Heart right ventricle (tissue), 16 donors: ENCODE measurements around the gene C1orf167. TPM values are rescaled to one million over a fixed set of nuclear protein-coding genes. Genes with fewer than 3 reads are reported as not detected.

Source experiments
- ATAC-seq, 8 donors: fragments of 200-7000 bp; cut with Tn5 transposase; one replicate each; pipeline ENCODE4 v1.9.1; 2020; ENCODE audit warnings: mild to moderate bottlenecking in 8 of 8, moderate library complexity in 8 of 8, moderate number of reproducible peaks in 1 of 8
- DNase-seq, 2 donors: peaks; one replicate each; pipeline ENCODE4 v3.0.0-alpha.2; 2020
- H3K27ac ChIP-seq, 10 donors: fragments of 200-600 bp; sonication (generic) in 2 of 10; one replicate each; pipeline versions ENCODE4 v1.5.0 to v1.8.0; 2020 to 2022; ENCODE audit warnings: mild to moderate bottlenecking in 3 of 10
- H3K27me3 ChIP-seq, 7 donors: fragments of 200-600 bp; one replicate each; pipeline ENCODE4 v1.8.0; 2021 to 2022; ENCODE audit warnings: mild to moderate bottlenecking in 2 of 7
- H3K36me3 ChIP-seq, 9 donors: fragments of 200-600 bp; sonication (generic) in 1 of 9; one replicate each; pipeline versions ENCODE4 v1.5.0 to v1.8.0; 2020 to 2022; ENCODE audit warnings: mild to moderate bottlenecking in 2 of 9
- H3K4me1 ChIP-seq, 9 donors: fragments of 200-600 bp; sonication (generic) in 1 of 9; one replicate each; pipeline versions ENCODE4 v1.5.0 to v1.8.0; 2020 to 2022; ENCODE audit warnings: mild to moderate bottlenecking in 4 of 9
- H3K4me3 ChIP-seq, 10 donors: fragments of 200-600 bp; sonication (generic) in 2 of 10; one replicate each; pipeline versions ENCODE4 v1.5.0 to v1.8.0; 2020 to 2022; ENCODE audit warnings: mild to moderate bottlenecking in 7 of 10, moderate library complexity in 2 of 10
- H3K9me3 ChIP-seq, 11 donors: fragments of 200-600 bp in 10 of 11; sonication (generic) in 2 of 11; one replicate each; pipeline versions ENCODE4 v1.5.0 to v1.8.0; 2013 to 2022; ENCODE audit warnings: mild to moderate bottlenecking in 2 of 11, control low read depth in 1 of 11, moderate library complexity in 1 of 11
- CTCF ChIP-seq, 9 donors: fragments of 200-600 bp; sonication (generic) in 2 of 9; IDR thresholded peaks; one replicate each; pipeline versions ENCODE4 v1.5.0 to v1.8.0; 2021 to 2022; ENCODE audit warnings: antibody characterized with exemption in 9 of 9, mild to moderate bottlenecking in 5 of 9, moderate library complexity in 1 of 9
- WGBS, 2 donors: extraction: QIAGEN DNeasy Blood & Tissue Kit; methylation state at CpG; one replicate each; pipeline ENCODE4 v1.1.7; 2013; ENCODE audit warnings: inconsistent platforms in 1 of 2; 5-methylcytosine and 5-hydroxymethylcytosine counted together
- intact Hi-C, 10 donors: fragments of 100-400 bp; cut with DNase I; formaldehyde crosslinking; loops; one replicate each; pipeline versions ENCODE4 v1.11.1 to v1.14.2; 2022
- polyA plus RNA-seq, 2 donors: library from polyadenylated mRNA; stranded (reverse); fragments of 200-250 nt; gene quantifications; one replicate each; pipeline ENCODE4 v1.2.3, GENCODE V29; 2013
- total RNA-seq, 10 donors: library from RNA; stranded (reverse); fragmentation: NEBNext Ultra II Directional in 3 of 10; extraction: Animal tissue kit (Norgen Biotek cat#: 25700) in 3 of 10; gene quantifications; one replicate each; pipeline versions ENCODE4 v1.2.1 to v1.2.4, GENCODE V29; 2021 to 2023
- donor health status: Arrhythmogenic right ventricular cardiomyopathy.
- donor health status: ischemic (EF 13 %, LVEDD 7.1; RV severe dilation, severe dysfunction).
- donor health status: healthy with polysubstance abuse.
- donor health status: DM: no; HTN: yes; CAD: no.
- donor health status: DM: no; HTN: no; CAD: no.
- donor health status: ischemic (EF 25% LVEDD 6.9; RV normal size, moderate dysfunction).
- donor health status: ischemic (EF 25% LVEDD 5.7; RV mildly dilated, moderate dysfunction).
- donor health status: healthy.
- donor health status: DM: yes; HTN: yes; CAD: no.
- donor health status: Ischemic cardiomyopathy.
- donor health status: ischemic (EF 35%, LVEDD 5.7; RV mildly dilated, moderate dysfunction).
- donor health status: nonischemic (EF 11% LVEDD 7.7; RV severe dilation, severe dysfunction).
- donor health status: DM: yes; HTN: yes; CAD: no.
- donor health status: PGD.
- donor health status: ischemic (EF 29% LVEDD 5.4; RV normal size, mild dysfunction).
- donor health status: nonischemic (EF 23%, LVEDD 6.1; RV moderate dilation, normal function).

C1orf167 gene
- total and polyA plus RNA-seq, 12 donors, result 2.4 to 12.8 (median 5.7) TPM

GRCh38 chr1:11764519-11764918, 2.5 kb downstream of the C1orf167 start:
- H3K27me3 ChIP-seq, result peaks cover 0 to 25% (median 19%) of the 10 kb centered on the region in 7 donors
- no peak overlapping the region for H3K4me3 ChIP-seq
- no peak for TF ChIP-seq CTCF (IDR thresholded peaks at IDR 0.05)
- WGBS, 2 donors, result 85 to 90% methylated on average over 6 to 7 of the region's 7 CpGs
- peaks cover 0 to 19% (median 11%) of the 10 kb centered on the region in 9 donors for H3K4me1 ChIP-seq
- no peak overlapping the region for H3K27ac ChIP-seq
- H3K36me3 ChIP-seq, result no peaks in the 10 kb centered on the region
- intact Hi-C loops, result no loop called here
- ATAC-seq (no peak), DNase-seq (no peak)
- H3K9me3 ChIP-seq, result no peaks in the 10 kb centered on the region

GRCh38 chr1:11765661-11766428, 3.9 kb downstream of the C1orf167 start:
- no peak for TF ChIP-seq CTCF (IDR thresholded peaks at IDR 0.05)
- Histone ChIP-seq H3K27me3 (peaks cover 0 to 25% (median 19%) of the 10 kb centered on the region in 7 donors), H3K4me1 (peaks cover 0 to 19% (median 11%) of the 10 kb centered on the region in 9 donors), H3K36me3 (no peaks in the 10 kb centered on the region), H3K4me3 (no peak overlapping the region), H3K9me3 (no peaks in the 10 kb centered on the region), H3K27ac (no peak overlapping the region)
- DNase-seq (no peak), ATAC-seq (peak in 1 of 8 donors; percentile 11)
- intact Hi-C loops, result no loop called here
- 90 to 93% methylated on average over 19 of the region's 19 CpGs for WGBS, 2 donors

GRCh38 chr1:11766429-11766776, 4.4 kb downstream of the C1orf167 start:
- Histone ChIP-seq H3K36me3 (no peaks in the 10 kb centered on the region), H3K9me3 (no peaks in the 10 kb centered on the region), H3K4me3 (no peak overlapping the region), H3K4me1 (peaks cover 0 to 19% (median 11%) of the 10 kb centered on the region in 9 donors), H3K27me3 (peaks cover 0 to 21% (median 16%) of the 10 kb centered on the region in 7 donors), H3K27ac (no peak overlapping the region)
- DNase-seq, result no peak
- TF ChIP-seq CTCF (IDR thresholded peaks at IDR 0.05), result no peak
- intact Hi-C loops, result no loop called here
- WGBS, 2 donors, result 80 to 93% methylated on average over 11 to 14 of the region's 14 CpGs
- ATAC-seq, result no peak

- peak in 1 of 8 donors; percentile 11 for ATAC-seq
- Histone ChIP-seq H3K4me1 (peaks cover 0 to 16% (median 8%) of the 10 kb centered on the region in 9 donors), H3K27me3 (peaks cover 0 to 4% (median 0%) of the 10 kb centered on the region in 7 donors), H3K4me3 (no peak overlapping the region), H3K9me3 (no peaks in the 10 kb centered on the region), H3K27ac (peak overlapping the region in 2 of 10 donors; percentile 43 to 56), H3K36me3 (no peaks in the 10 kb centered on the region)
- 78 to 80% methylated on average over 16 of the region's 16 CpGs for WGBS, 2 donors
- TF ChIP-seq CTCF (IDR thresholded peaks at IDR 0.05), result no peak
- intact Hi-C loops, result no loop called here
- DNase-seq, result no peak
These were observed 6.1 kb downstream of the C1orf167 start for GRCh38 chr1:11767922-11768704.
